ENCODE results near the gene GCKR.

GRCh38 chr2:27572998-27573429 lies 76.4 kb downstream of the GCKR start:
- TF ChIP-seq POLR2AphosphoS5 (IDR thresholded peaks at IDR 0.05; ENCODE audit: low read depth, low read length), result no peak
- no peak for TF ChIP-seq CBX5 (CRISPR knock-in tag; IDR thresholded peaks at IDR 0.05; ENCODE audit: borderline replicate concordance)
- TF ChIP-seq SMC3 (IDR thresholded peaks at IDR 0.05; ENCODE audit: low read length), result no peak
- no peak for TF ChIP-seq BORCS8-MEF2B (CRISPR knock-in tag; IDR thresholded peaks at IDR 0.05)
- TF ChIP-seq THRA (CRISPR knock-in tag; IDR thresholded peaks at IDR 0.05; ENCODE audit: borderline replicate concordance), result no peak
- TF ChIP-seq TCF7L2 (IDR thresholded peaks at IDR 0.05; ENCODE audit: low read depth, low read length), result no peak
- TF ChIP-seq ZXDC (CRISPR knock-in tag; IDR thresholded peaks at IDR 0.05), result no peak
- TF ChIP-seq THAP11 (CRISPR knock-in tag; IDR thresholded peaks at IDR 0.05), result no peak

Measured in HepG2 (cell line).